HEK293 (cell line): Measurements from ENCODE around the gene NISCH.

Experiments
- CTCF ChIA-PET: fragments of 350-600 bp; formaldehyde crosslinking; extraction: SDS; loops from one replicate; lab custom pipeline; 2021; ENCODE audit warnings: antibody characterized with exemption; lab: Yijun Ruan, JAX
- POLR2A ChIA-PET: fragments of 300-600 bp; formaldehyde crosslinking; extraction: SDS; loops from one replicate; lab custom pipeline; 2020; ENCODE audit warnings: antibody characterized with exemption, inconsistent platforms; lab: Yijun Ruan, JAX
- H3K27ac ChIP-seq: fragments of 200-500 bp; sonication (Bioruptor generic); 2 replicates; pipeline ENCODE4 v1.5.1; 2014; ENCODE audit warnings: low read depth, low read length, control low read depth, inconsistent platforms; ENCODE audit errors: extremely low read depth
- H3K36me3 ChIP-seq, 2 experiments: fragments of 200-500 bp in 1 of 2; sonication (Bioruptor generic) in 1 of 2; 1 replicate in 1 of 2; 2 replicates in 1 of 2; pipeline ENCODE4 v1.5.1; 2014 to 2017; ENCODE audit warnings: inconsistent platforms in 2 of 2, low read length in 2 of 2; ENCODE audit not compliant: control insufficient read depth in 2 of 2, insufficient read depth in 1 of 2
- H3K4me1 ChIP-seq: fragments of 200-500 bp; sonication (Bioruptor generic); 2 replicates; pipeline ENCODE4 v1.5.1; 2014; ENCODE audit warnings: mild to moderate bottlenecking, low read length, inconsistent platforms; ENCODE audit not compliant: control insufficient read depth, insufficient read depth
- H3K4me3 ChIP-seq: 2 replicates; pipeline ENCODE4 v1.5.1; 2011; ENCODE audit warnings: low read depth, mild to moderate bottlenecking, control low read depth, low read length, moderate library complexity
- H3K9me3 ChIP-seq: fragments of 200-500 bp; sonication (Bioruptor generic); 2 replicates; pipeline ENCODE4 v1.5.1; 2014; ENCODE audit warnings: low read depth, low read length, inconsistent platforms; ENCODE audit not compliant: control insufficient read depth, insufficient read depth
- BCL11B ChIP-seq: fragments of 450-650 bp; formaldehyde crosslinking; IDR thresholded peaks from 2 replicates; pipeline ENCODE4 v1.5.1; 2016; ENCODE audit warnings: low read depth, missing biosample characterization, missing genetic modification characterization
- HOXC10 ChIP-seq: sonication (generic); formaldehyde crosslinking; IDR thresholded peaks from 2 replicates; pipeline ENCODE4 v1.8.1; 2023; ENCODE audit warnings: mild to moderate bottlenecking, missing genetic modification reagents
- KLF16 ChIP-seq: fragments of 450-650 bp; formaldehyde crosslinking; IDR thresholded peaks from 2 replicates; pipeline ENCODE4 v1.5.1; 2017; ENCODE audit warnings: missing biosample characterization, missing genetic modification characterization
- KLF9 ChIP-seq: fragments of 450-650 bp; formaldehyde crosslinking; IDR thresholded peaks from 2 replicates; pipeline ENCODE4 v1.5.1; 2016; ENCODE audit warnings: missing biosample characterization, missing genetic modification characterization, low read depth
- ZBTB48 ChIP-seq: fragments of 450-650 bp; formaldehyde crosslinking; IDR thresholded peaks from 2 replicates; pipeline ENCODE4 v1.5.1; 2016; ENCODE audit warnings: missing biosample characterization, missing genetic modification characterization
- ZBTB49 ChIP-seq: fragments of 450-650 bp; formaldehyde crosslinking; IDR thresholded peaks from 2 replicates; pipeline ENCODE4 v1.5.1; 2016; ENCODE audit warnings: missing biosample characterization, missing genetic modification characterization, low read depth
- ZBTB6 ChIP-seq: fragments of 450-650 bp; formaldehyde crosslinking; IDR thresholded peaks from 2 replicates; pipeline ENCODE4 v1.5.1; 2017; ENCODE audit warnings: missing biosample characterization, missing genetic modification characterization
- ZNF133 ChIP-seq: fragments of 450-650 bp; formaldehyde crosslinking; IDR thresholded peaks from 2 replicates; pipeline ENCODE4 v1.5.1; 2016; ENCODE audit warnings: missing biosample characterization, missing genetic modification characterization
- ZNF138 ChIP-seq: fragments of 450-650 bp; formaldehyde crosslinking; IDR thresholded peaks from 2 replicates; pipeline ENCODE4 v1.5.1; 2016; ENCODE audit warnings: missing biosample characterization, missing genetic modification characterization, borderline replicate concordance
- ZNF140 ChIP-seq: fragments of 450-650 bp; formaldehyde crosslinking; IDR thresholded peaks from 2 replicates; pipeline ENCODE4 v1.5.1; 2016; ENCODE audit warnings: missing biosample characterization, missing genetic modification characterization
- ZNF146 ChIP-seq: fragments of 450-650 bp; formaldehyde crosslinking; IDR thresholded peaks from 2 replicates; pipeline ENCODE4 v1.5.1; 2016; ENCODE audit warnings: missing biosample characterization, missing genetic modification characterization
- ZNF169 ChIP-seq: fragments of 450-650 bp; formaldehyde crosslinking; IDR thresholded peaks from 2 replicates; pipeline ENCODE4 v1.5.1; 2016; ENCODE audit warnings: missing biosample characterization, missing genetic modification characterization
- ZNF311 ChIP-seq: fragments of 450-650 bp; formaldehyde crosslinking; IDR thresholded peaks from 2 replicates; pipeline ENCODE4 v1.5.1; 2017; ENCODE audit warnings: missing biosample characterization, missing genetic modification characterization, borderline replicate concordance
- ZNF544 ChIP-seq: fragments of 450-650 bp; formaldehyde crosslinking; IDR thresholded peaks from 2 replicates; pipeline ENCODE4 v1.5.0; 2017; ENCODE audit warnings: missing biosample characterization, missing genetic modification characterization
- ZNF704 ChIP-seq: fragments of 450-650 bp; formaldehyde crosslinking; IDR thresholded peaks from 2 replicates; pipeline ENCODE4 v1.5.1; 2016; ENCODE audit warnings: missing biosample characterization, missing genetic modification characterization
- ZNF747 ChIP-seq: fragments of 450-650 bp; formaldehyde crosslinking; IDR thresholded peaks from 2 replicates; pipeline ENCODE4 v1.5.1; 2016; ENCODE audit warnings: missing biosample characterization, missing genetic modification characterization
- ZNF785 ChIP-seq: fragments of 450-650 bp; formaldehyde crosslinking; IDR thresholded peaks from 2 replicates; pipeline ENCODE4 v1.5.1; 2016; ENCODE audit warnings: missing biosample characterization, missing genetic modification characterization
- ZSCAN16 ChIP-seq: fragments of 450-650 bp; formaldehyde crosslinking; IDR thresholded peaks from 2 replicates; pipeline ENCODE4 v1.5.1; 2016; ENCODE audit warnings: missing biosample characterization, missing genetic modification characterization
- TF ChIP-seq, protein P1 (sequence below): fragments of 450-650 bp; formaldehyde crosslinking; IDR thresholded peaks from 2 replicates; pipeline ENCODE4 v1.5.1; 2016; ENCODE audit warnings: missing biosample characterization, missing genetic modification characterization
- TF ChIP-seq, protein P2 (sequence below): fragments of 450-650 bp; formaldehyde crosslinking; IDR thresholded peaks from 2 replicates; pipeline ENCODE4 v1.5.1; 2016; ENCODE audit warnings: missing biosample characterization, missing genetic modification characterization

The NISCH gene

GRCh38 chr3:52520716-52521487 lies 65.5 kb downstream of the NISCH start:
- Histone ChIP-seq H3K27ac (no peak overlapping the region), H3K4me3 (no peak overlapping the region), H3K4me1 (no peaks in the 10 kb centered on the region), H3K36me3 (peaks cover 0 to 25% of the 10 kb centered on the region in 2 experiments; a peak in 1 of 3 replicates), H3K9me3 (no peaks in the 10 kb centered on the region)
- ChIA-PET POLR2A (no interaction called here), CTCF (no interaction called here)
- TF ChIP-seq ZNF140 (tag by site-specific recombination) = no peak
- TF ChIP-seq, all 188 proteins: peak for 0

GRCh38 chr3:52521488-52521824 lies 66.1 kb downstream of the NISCH start:
- TF ChIP-seq ZNF311 (tag by site-specific recombination) = no peak
- TF ChIP-seq ZNF138 (tag by site-specific recombination) = no peak
- TF ChIP-seq ZNF169 (tag by site-specific recombination) = no peak
- no peak for TF ChIP-seq HOXC10 (CRISPR knock-in tag)
- TF ChIP-seq ZNF140 (tag by site-specific recombination) = no peak
- TF ChIP-seq, protein P1, sequence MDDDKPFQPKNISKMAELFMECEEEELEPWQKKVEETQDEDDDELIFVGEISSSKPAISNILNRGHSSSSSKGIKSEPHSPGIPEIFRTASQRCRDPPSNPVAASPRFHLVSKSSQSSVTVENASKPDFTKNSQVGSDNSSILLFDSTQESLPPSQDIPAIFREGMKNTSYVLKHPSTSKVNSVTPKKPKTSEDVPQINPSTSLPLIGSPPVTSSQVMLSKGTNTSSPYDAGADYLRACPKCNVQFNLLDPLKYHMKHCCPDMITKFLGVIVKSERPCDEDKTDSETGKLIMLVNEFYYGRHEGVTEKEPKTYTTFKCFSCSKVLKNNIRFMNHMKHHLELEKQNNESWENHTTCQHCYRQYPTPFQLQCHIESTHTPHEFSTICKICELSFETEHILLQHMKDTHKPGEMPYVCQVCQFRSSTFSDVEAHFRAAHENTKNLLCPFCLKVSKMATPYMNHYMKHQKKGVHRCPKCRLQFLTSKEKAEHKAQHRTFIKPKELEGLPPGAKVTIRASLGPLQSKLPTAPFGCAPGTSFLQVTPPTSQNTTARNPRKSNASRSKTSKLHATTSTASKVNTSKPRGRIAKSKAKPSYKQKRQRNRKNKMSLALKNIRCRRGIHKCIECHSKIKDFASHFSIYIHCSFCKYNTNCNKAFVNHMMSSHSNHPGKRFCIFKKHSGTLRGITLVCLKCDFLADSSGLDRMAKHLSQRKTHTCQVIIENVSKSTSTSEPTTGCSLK (tag by site-specific recombination) = no peak
- no peak for TF ChIP-seq ZBTB6
- no peak for TF ChIP-seq ZNF747 (tag by site-specific recombination)
- TF ChIP-seq, protein P2, sequence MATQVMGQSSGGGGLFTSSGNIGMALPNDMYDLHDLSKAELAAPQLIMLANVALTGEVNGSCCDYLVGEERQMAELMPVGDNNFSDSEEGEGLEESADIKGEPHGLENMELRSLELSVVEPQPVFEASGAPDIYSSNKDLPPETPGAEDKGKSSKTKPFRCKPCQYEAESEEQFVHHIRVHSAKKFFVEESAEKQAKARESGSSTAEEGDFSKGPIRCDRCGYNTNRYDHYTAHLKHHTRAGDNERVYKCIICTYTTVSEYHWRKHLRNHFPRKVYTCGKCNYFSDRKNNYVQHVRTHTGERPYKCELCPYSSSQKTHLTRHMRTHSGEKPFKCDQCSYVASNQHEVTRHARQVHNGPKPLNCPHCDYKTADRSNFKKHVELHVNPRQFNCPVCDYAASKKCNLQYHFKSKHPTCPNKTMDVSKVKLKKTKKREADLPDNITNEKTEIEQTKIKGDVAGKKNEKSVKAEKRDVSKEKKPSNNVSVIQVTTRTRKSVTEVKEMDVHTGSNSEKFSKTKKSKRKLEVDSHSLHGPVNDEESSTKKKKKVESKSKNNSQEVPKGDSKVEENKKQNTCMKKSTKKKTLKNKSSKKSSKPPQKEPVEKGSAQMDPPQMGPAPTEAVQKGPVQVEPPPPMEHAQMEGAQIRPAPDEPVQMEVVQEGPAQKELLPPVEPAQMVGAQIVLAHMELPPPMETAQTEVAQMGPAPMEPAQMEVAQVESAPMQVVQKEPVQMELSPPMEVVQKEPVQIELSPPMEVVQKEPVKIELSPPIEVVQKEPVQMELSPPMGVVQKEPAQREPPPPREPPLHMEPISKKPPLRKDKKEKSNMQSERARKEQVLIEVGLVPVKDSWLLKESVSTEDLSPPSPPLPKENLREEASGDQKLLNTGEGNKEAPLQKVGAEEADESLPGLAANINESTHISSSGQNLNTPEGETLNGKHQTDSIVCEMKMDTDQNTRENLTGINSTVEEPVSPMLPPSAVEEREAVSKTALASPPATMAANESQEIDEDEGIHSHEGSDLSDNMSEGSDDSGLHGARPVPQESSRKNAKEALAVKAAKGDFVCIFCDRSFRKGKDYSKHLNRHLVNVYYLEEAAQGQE (tag by site-specific recombination) = no peak
- no peak for TF ChIP-seq ZNF785 (tag by site-specific recombination)
- TF ChIP-seq ZNF146 (tag by site-specific recombination) = no peak
- no peak for TF ChIP-seq ZSCAN16 (tag by site-specific recombination)
- no peak for TF ChIP-seq ZBTB49
- no peak for TF ChIP-seq ZBTB48
- TF ChIP-seq ZNF133 (tag by site-specific recombination) = no peak
- no peak for TF ChIP-seq ZNF704 (tag by site-specific recombination)
- TF ChIP-seq BCL11B (tag by site-specific recombination) = no peak
- TF ChIP-seq ZNF544 = no peak
- no peak for TF ChIP-seq KLF9 (tag by site-specific recombination)
- TF ChIP-seq KLF16 = no peak
- CTCF ChIA-PET = no interaction called here
- H3K36me3 ChIP-seq = peaks cover 0 to 30% of the 10 kb centered on the region in 2 experiments; a peak in 1 of 3 replicates
- no peak overlapping the region for H3K27ac ChIP-seq
- H3K9me3 ChIP-seq = no peaks in the 10 kb centered on the region
- POLR2A ChIA-PET = no interaction called here
- no peaks in the 10 kb centered on the region for H3K4me1 ChIP-seq
- H3K4me3 ChIP-seq = no peak overlapping the region
